Measurements from ENCODE around the gene C1orf52. TPM values are rescaled to one million over a fixed set of nuclear protein-coding genes. Genes with fewer than 3 reads are reported as not detected.

Gene C1orf52
- total and polyA plus RNA-seq, 2 of the 13 experiments (the other 11 are each of a cell fraction or from before 2014, with no cell fraction given) = 19.4 to 27.4 TPM

Small RNA genes lying within 50 kb of the gene (small RNA-seq; reads per million reads assigned to genes)
- 0 reads per million in 3 experiments for gene RF00019 (ENCODE audit: insufficient read depth in 2 of 3, insufficient read length in 3 of 3, low read depth in 2 of 3, low replicate concordance in 1 of 3)

Other genes starting within 250 kb of the C1orf52 start
- 0.04 TPM in 1 of 2 replicates, not detected in the other for gene MCOLN3, start 211.2 kb downstream of the C1orf52 start, total RNA-seq (2016; rRNA removed; fragmentation: Illumina TruSeq; extraction: Trizol)
- gene MCOLN3, start 211.2 kb downstream of the C1orf52 start, polyA plus RNA-seq (2011; rRNA removed) = 0.03 and 0.04 TPM in 2 replicates
- 5.3 and 7.9 TPM in 2 replicates for gene SYDE2, start 58.6 kb downstream of the C1orf52 start, total RNA-seq (2016; rRNA removed; fragmentation: Illumina TruSeq; extraction: Trizol)
- gene SYDE2, start 58.6 kb downstream of the C1orf52 start, polyA plus RNA-seq (2011; rRNA removed) = 1.8 TPM in 2 replicates
- 14.1 and 20.0 TPM in 2 replicates for gene BCL10, start 17.0 kb upstream of the C1orf52 start, total RNA-seq (2016; rRNA removed; fragmentation: Illumina TruSeq; extraction: Trizol)
- gene BCL10, start 17.0 kb upstream of the C1orf52 start, polyA plus RNA-seq (2011; rRNA removed) = 3.7 and 3.8 TPM in 2 replicates
- gene DDAH1, start 205.5 kb upstream of the C1orf52 start, total RNA-seq (2016; rRNA removed; fragmentation: Illumina TruSeq; extraction: Trizol) = 39.7 and 50.2 TPM in 2 replicates
- gene DDAH1, start 205.5 kb upstream of the C1orf52 start, polyA plus RNA-seq (2011; rRNA removed) = 43.4 and 64.4 TPM in 2 replicates

Data from HepG2 (cell line).